DOHH2 (cell line): ENCODE data around the gene RASGEF1B.

Experiments
- CTCF ChIP-seq: fragments of 200-600 bp; sonication (generic); IDR thresholded peaks from one replicate; pipeline ENCODE4 v1.5.1; 2014; ENCODE audit warnings: antibody characterized with exemption, mild to moderate bottlenecking, low read depth, low read length; ENCODE audit not compliant: poor library complexity, severe bottlenecking
- EZH2phosphoT487 ChIP-seq: fragments of 200-600 bp; sonication (generic); IDR thresholded peaks from 2 replicates; pipeline ENCODE4 v1.6.1; 2017; ENCODE audit warnings: borderline replicate concordance, mild to moderate bottlenecking, antibody characterized with exemption, low read length, moderate library complexity, mixed read lengths

- TF ChIP-seq CTCF (no peak), EZH2phosphoT487 (no peak)
Measured at GRCh38 chr4:81421346-81422218, 50.1 kb downstream of the RASGEF1B start.
